ENCODE measurements around the gene KLF3.

DNA sequence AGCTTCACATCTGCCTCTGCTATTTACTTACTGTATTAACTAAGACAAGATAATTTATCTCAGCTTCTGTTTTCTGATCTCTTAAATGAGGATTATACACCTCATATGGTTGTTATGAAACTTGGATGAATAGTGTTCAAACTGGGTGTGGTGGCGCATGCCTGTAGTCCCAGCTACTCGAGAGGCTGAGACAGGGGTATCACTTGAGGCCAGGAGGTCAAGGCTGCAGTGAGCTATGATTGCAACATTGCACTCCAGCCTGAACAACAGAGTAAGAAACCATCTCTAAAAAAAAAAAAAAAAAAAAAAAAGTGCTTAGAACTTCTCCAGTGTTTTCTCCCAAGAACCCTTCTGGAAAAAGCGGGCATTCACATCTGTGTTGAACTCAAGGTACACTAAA lies 19.8 kb upstream of the KLF3 start:
- no peak for TF ChIP-seq CTCF (IDR thresholded peaks at IDR 0.05)
- no peak for TF ChIP-seq POLR2A (IDR thresholded peaks at IDR 0.05)
